HG02870 (cell line): ENCODE data around the gene NHS.
"Not testable (repeated sequence)": the region's sequence is repeated elsewhere in the genome, so short reads cannot be mapped to it uniquely, and the experiment has no call there.

Experiments
- ATAC-seq: cut with Tn5 transposase; IDR thresholded peaks from one replicate; pipeline ENCODE4 v1.9.1; 2021; ENCODE audit warnings: mild to moderate bottlenecking, moderate library complexity; ENCODE audit not compliant: unreplicated experiment

The NHS gene

GRCh38 chrX:17443556-17443955, 68.6 kb downstream of the NHS start:
- no peak for ATAC-seq

- not testable (repeated sequence) for ATAC-seq
These were observed 71.3 kb downstream of the NHS start for GRCh38 chrX:17446269-17446668.

GRCh38 chrX:17448188-17448587, 73.2 kb downstream of the NHS start:
- ATAC-seq = no peak

- no peak for ATAC-seq
These were observed 74.9 kb downstream of the NHS start for GRCh38 chrX:17449866-17450265.

GRCh38 chrX:17453788-17454187, 78.8 kb downstream of the NHS start:
- no peak for ATAC-seq

- ATAC-seq = no peak
These were observed 81.5 kb downstream of the NHS start for GRCh38 chrX:17456526-17456925.

- no peak for ATAC-seq
These were observed 84.1 kb downstream of the NHS start for GRCh38 chrX:17459008-17459611.

GRCh38 chrX:17459661-17460060, 84.7 kb downstream of the NHS start:
- no peak for ATAC-seq

- ATAC-seq = no peak
These were observed 87.9 kb downstream of the NHS start for GRCh38 chrX:17462881-17463280.

- no peak for ATAC-seq
These were observed 89.2 kb downstream of the NHS start for GRCh38 chrX:17464194-17464593.

- no peak for ATAC-seq
These were observed 90.2 kb downstream of the NHS start for GRCh38 chrX:17465201-17465600.

GRCh38 chrX:17465802-17466201, 90.8 kb downstream of the NHS start:
- no peak for ATAC-seq

- ATAC-seq = no peak
These were observed 95.1 kb downstream of the NHS start for GRCh38 chrX:17470136-17470535.

- no peak for ATAC-seq
These were observed 96.1 kb downstream of the NHS start for GRCh38 chrX:17471121-17471520.

GRCh38 chrX:17471861-17472260, 96.9 kb downstream of the NHS start:
- ATAC-seq = no peak

- ATAC-seq = no peak
These were observed 97.4 kb downstream of the NHS start for GRCh38 chrX:17472424-17472823.

- no peak for ATAC-seq
These were observed 98.0 kb downstream of the NHS start for GRCh38 chrX:17473021-17473420.

GRCh38 chrX:17474892-17475291, 99.9 kb downstream of the NHS start:
- no peak for ATAC-seq

GRCh38 chrX:17475449-17476217, 100.6 kb downstream of the NHS start:
- ATAC-seq = no peak

GRCh38 chrX:17476411-17476810, 101.4 kb downstream of the NHS start:
- ATAC-seq = no peak

- no peak for ATAC-seq
These were observed 106.1 kb downstream of the NHS start for GRCh38 chrX:17481086-17481485.

GRCh38 chrX:17484592-17484991, 109.6 kb downstream of the NHS start:
- no peak for ATAC-seq

GRCh38 chrX:17485391-17485790, 110.4 kb downstream of the NHS start:
- ATAC-seq = no peak
